HG03457 (cell line): ENCODE results near the gene TMPRSS3.

Experiments
- ATAC-seq: cut with Tn5 transposase; IDR thresholded peaks from one replicate; pipeline ENCODE4 v1.9.1; 2021; ENCODE audit warnings: moderate number of reproducible peaks; ENCODE audit not compliant: unreplicated experiment

Gene TMPRSS3

GRCh38 chr21:42353623-42354022, 42.2 kb downstream of the TMPRSS3 start:
- ATAC-seq: no peak

- no peak for ATAC-seq
These were observed 43.3 kb downstream of the TMPRSS3 start for GRCh38 chr21:42352441-42353095.

GRCh38 chr21:42351626-42352440, 44.0 kb downstream of the TMPRSS3 start:
- no peak for ATAC-seq

- no peak for ATAC-seq
These were observed 44.9 kb downstream of the TMPRSS3 start, which contains the start of gene TFF2 for GRCh38 chr21:42350927-42351426. Gene TFF2, minus strand, starts transcription at chr21:42350994. Its CDS starts 37 bp downstream, at chr21:42350957.

- no peak for ATAC-seq
These were observed 45.4 kb downstream of the TMPRSS3 start for GRCh38 chr21:42350318-42350910.

GRCh38 chr21:42349420-42350317, 46.2 kb downstream of the TMPRSS3 start:
- no peak for ATAC-seq

- no peak for ATAC-seq
These were observed 47.1 kb downstream of the TMPRSS3 start for GRCh38 chr21:42348762-42349161.

- ATAC-seq: no peak
These were observed 48.1 kb downstream of the TMPRSS3 start for GRCh38 chr21:42347601-42348327.

GRCh38 chr21:42346866-42347600, 48.8 kb downstream of the TMPRSS3 start:
- no peak for ATAC-seq

GRCh38 chr21:42346441-42346840, 49.4 kb downstream of the TMPRSS3 start:
- ATAC-seq: no peak

- ATAC-seq: no peak
These were observed 51.2 kb downstream of the TMPRSS3 start for GRCh38 chr21:42344631-42345030.

GRCh38 chr21:42343963-42344510, 51.8 kb downstream of the TMPRSS3 start:
- no peak for ATAC-seq

- no peak for ATAC-seq
These were observed 52.3 kb downstream of the TMPRSS3 start for GRCh38 chr21:42343556-42343955.

- no peak for ATAC-seq
These were observed 52.8 kb downstream of the TMPRSS3 start for GRCh38 chr21:42343101-42343500.

- ATAC-seq: no peak
These were observed 53.9 kb downstream of the TMPRSS3 start for GRCh38 chr21:42341776-42342542.

GRCh38 chr21:42340187-42341050, 55.4 kb downstream of the TMPRSS3 start:
- ATAC-seq: no peak
